SU-DHL-6 (cell line): ENCODE measurements around the gene EXT2.

Experiments
- H2AFZ ChIP-seq: fragments of 200-600 bp; sonication (generic); 2 replicates; pipeline ENCODE4 v1.6.1; 2014; ENCODE audit warnings: low read depth, mild to moderate bottlenecking, moderate library complexity, mixed read lengths, antibody characterized with exemption, low read length; ENCODE audit not compliant: severe bottlenecking
- H3F3A ChIP-seq: fragments of 200-600 bp; shearing (Covaris generic); 2 replicates; pipeline ENCODE4 v1.6.0; 2016; ENCODE audit warnings: antibody characterized with exemption, mild to moderate bottlenecking; ENCODE audit not compliant: insufficient read depth
- H3K27ac ChIP-seq: fragments of 200-600 bp; sonication (generic); 2 replicates; pipeline ENCODE4 v1.5.1; 2016; ENCODE audit warnings: low read depth, mild to moderate bottlenecking, low read length, moderate library complexity, mixed read lengths
- H3K27me3 ChIP-seq: fragments of 200-600 bp; sonication (generic), shearing (Covaris generic); 2 replicates; pipeline ENCODE4 v1.6.0; 2014; ENCODE audit warnings: mild to moderate bottlenecking, low read length
- H3K36me3 ChIP-seq: fragments of 200-600 bp; sonication (generic); 2 replicates; pipeline ENCODE4 v1.6.1; 2014; ENCODE audit warnings: mild to moderate bottlenecking, low read length, mixed read lengths
- H3K4me2 ChIP-seq: fragments of 300-600, 200-600 bp; shearing (Covaris generic), sonication (generic); 2 replicates; pipeline ENCODE4 v1.6.0; 2014; ENCODE audit warnings: low read length, low read depth, mild to moderate bottlenecking; ENCODE audit not compliant: poor library complexity, severe bottlenecking
- H3K4me3 ChIP-seq: fragments of 200-600 bp; sonication (generic); 2 replicates; pipeline ENCODE4 v1.5.1; 2014; ENCODE audit warnings: antibody characterized with exemption, low read length, mild to moderate bottlenecking, mixed read lengths; ENCODE audit not compliant: insufficient read depth, poor library complexity, severe bottlenecking
- H3K79me2 ChIP-seq: fragments of 200-600 bp; sonication (generic); 2 replicates; pipeline ENCODE4 v1.6.1; 2014; ENCODE audit warnings: mild to moderate bottlenecking, low read length, moderate library complexity; ENCODE audit not compliant: insufficient read depth
- H3K9ac ChIP-seq: fragments of 200-600 bp; sonication (generic); 2 replicates; pipeline ENCODE4 v1.7.0; 2014; ENCODE audit warnings: mild to moderate bottlenecking, low read length
- H3K9me2 ChIP-seq: fragments of 200-600 bp; sonication (generic); replicated peaks from 2 replicates; pipeline ENCODE4 v1.6.1; 2014; ENCODE audit warnings: low read length; ENCODE audit not compliant: insufficient read depth
- H3K9me3 ChIP-seq: fragments of 200-600 bp; sonication (generic); 2 replicates; pipeline ENCODE4 v1.6.1; 2014; ENCODE audit warnings: low read length, mixed read lengths; ENCODE audit not compliant: insufficient read depth
- H4K20me1 ChIP-seq: fragments of 200-600 bp; sonication (generic); 2 replicates; pipeline ENCODE4 v1.6.1; 2014; ENCODE audit warnings: low read depth, mild to moderate bottlenecking, antibody characterized with exemption, low read length, moderate library complexity, mixed read lengths
- EZH2phosphoT487 ChIP-seq: fragments of 200-600 bp; sonication (generic), shearing (Covaris generic); conservative IDR thresholded peaks from 2 replicates; pipeline ENCODE4 v1.6.1; 2018; ENCODE audit warnings: mild to moderate bottlenecking, antibody characterized with exemption, low read length, moderate library complexity, mixed read lengths
- TF ChIP-seq, protein P1 (sequence below): fragments of 200-600 bp; sonication (generic); IDR thresholded peaks from one replicate; pipeline ENCODE4 v1.5.1; 2017; ENCODE audit warnings: antibody characterized with exemption, mild to moderate bottlenecking, low read length, moderate library complexity; ENCODE audit not compliant: insufficient read depth, poor library complexity, severe bottlenecking

Gene EXT2

DNA sequence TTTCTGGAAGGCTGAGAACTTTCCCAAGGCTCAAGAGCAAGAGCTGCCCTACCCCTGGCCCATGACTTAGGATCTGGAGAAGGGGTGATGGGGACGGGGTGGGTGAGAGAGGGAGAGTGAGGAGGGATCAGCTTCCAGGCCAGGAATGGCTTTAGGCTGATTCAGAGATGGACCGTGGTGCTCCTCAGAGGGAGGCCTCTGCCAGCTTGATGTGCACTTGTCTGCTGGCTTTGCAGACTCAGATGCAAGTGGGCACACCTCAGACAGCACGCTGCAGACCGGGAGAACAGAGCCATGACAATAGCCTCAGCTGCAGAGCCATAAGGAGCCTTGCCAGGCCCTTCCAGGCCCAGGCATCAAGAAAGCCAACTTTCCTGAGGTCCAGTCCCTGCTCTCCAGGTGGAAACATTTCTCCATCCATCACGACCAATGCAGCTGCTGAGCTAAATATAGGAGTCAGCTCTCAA is 173.2 kb downstream of the EXT2 start:
- no peak overlapping the region for H3K9ac ChIP-seq

DNA sequence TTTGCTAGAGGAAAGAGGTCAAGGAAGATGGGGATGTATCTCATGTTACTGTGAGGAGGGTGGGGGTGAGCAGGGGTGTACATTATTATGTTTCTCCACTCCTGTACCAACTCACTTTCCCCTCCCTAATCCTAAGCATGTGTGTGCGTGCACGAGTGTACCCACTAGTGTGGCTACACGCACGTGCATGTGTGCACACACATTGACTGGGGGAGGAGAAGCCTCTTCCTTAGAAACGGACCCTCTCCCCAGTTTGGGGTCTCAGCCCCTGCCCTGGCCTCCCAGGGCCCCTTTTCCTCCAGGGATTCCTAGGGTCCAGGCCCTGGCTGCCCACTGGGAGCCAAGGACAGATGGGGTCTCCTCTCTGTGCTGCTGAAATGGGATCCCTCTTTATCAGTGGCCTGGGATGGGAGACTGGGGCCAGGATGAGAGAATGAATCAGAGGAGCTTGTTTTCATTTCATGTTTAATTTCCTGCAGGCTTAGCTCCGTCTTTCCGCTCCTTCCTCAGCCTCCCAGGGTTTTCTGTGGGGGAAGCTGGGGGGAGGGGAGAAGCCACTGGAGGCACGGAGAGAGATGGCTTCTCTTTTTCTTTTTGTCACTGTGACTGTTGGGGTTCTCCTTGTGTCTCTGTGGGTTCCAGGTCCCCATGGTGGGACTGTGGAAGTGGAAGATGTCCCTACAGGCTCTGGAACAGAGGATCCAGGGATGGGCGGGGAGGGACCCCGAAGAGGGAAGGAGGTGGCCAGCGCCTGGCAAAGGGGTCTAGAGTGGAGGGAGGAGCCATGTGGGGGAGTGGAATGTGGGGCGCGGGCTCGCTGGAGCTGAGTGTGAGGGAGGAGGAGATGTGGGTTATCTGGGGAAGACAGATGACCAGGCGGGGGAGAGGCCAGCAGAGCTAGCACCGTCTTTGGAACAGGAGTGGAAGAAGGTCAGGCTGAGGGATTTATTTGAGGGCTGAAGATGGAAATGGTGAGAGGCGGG is 174.2 kb downstream of the EXT2 start:
- Histone ChIP-seq H3K27me3 (no peaks in the 10 kb centered on the region), H3K9me3 (no peaks in the 10 kb centered on the region), H3K4me3 (no peak overlapping the region), H3K9me2 (no peaks in the 10 kb centered on the region), H3F3A (no peaks in the 10 kb centered on the region), H2AFZ (no peak overlapping the region), H3K79me2 (no peaks in the 10 kb centered on the region), H3K4me2 (no peak overlapping the region), H4K20me1 (no peaks in the 10 kb centered on the region), H3K27ac (no peak overlapping the region), H3K9ac (no peak overlapping the region), H3K36me3 (no peaks in the 10 kb centered on the region)
- TF ChIP-seq, protein P1, sequence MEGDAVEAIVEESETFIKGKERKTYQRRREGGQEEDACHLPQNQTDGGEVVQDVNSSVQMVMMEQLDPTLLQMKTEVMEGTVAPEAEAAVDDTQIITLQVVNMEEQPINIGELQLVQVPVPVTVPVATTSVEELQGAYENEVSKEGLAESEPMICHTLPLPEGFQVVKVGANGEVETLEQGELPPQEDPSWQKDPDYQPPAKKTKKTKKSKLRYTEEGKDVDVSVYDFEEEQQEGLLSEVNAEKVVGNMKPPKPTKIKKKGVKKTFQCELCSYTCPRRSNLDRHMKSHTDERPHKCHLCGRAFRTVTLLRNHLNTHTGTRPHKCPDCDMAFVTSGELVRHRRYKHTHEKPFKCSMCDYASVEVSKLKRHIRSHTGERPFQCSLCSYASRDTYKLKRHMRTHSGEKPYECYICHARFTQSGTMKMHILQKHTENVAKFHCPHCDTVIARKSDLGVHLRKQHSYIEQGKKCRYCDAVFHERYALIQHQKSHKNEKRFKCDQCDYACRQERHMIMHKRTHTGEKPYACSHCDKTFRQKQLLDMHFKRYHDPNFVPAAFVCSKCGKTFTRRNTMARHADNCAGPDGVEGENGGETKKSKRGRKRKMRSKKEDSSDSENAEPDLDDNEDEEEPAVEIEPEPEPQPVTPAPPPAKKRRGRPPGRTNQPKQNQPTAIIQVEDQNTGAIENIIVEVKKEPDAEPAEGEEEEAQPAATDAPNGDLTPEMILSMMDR = no peak
- no peak for TF ChIP-seq EZH2phosphoT487

More for the DNA sequence above, 173.2 kb downstream of the EXT2 start:
- H3K4me3 ChIP-seq = no peak overlapping the region
- H3K9me2 ChIP-seq = no peaks in the 10 kb centered on the region
- no peaks in the 10 kb centered on the region for H3K79me2 ChIP-seq
- no peaks in the 10 kb centered on the region for H3F3A ChIP-seq
- H3K9me3 ChIP-seq = no peaks in the 10 kb centered on the region
- no peaks in the 10 kb centered on the region for H3K27me3 ChIP-seq
- no peak overlapping the region for H3K4me2 ChIP-seq
- TF ChIP-seq EZH2phosphoT487 = no peak
- TF ChIP-seq, protein P1 = no peak
- no peak overlapping the region for H3K27ac ChIP-seq
- no peaks in the 10 kb centered on the region for H3K36me3 ChIP-seq
- H2AFZ ChIP-seq = no peak overlapping the region
- H4K20me1 ChIP-seq = no peaks in the 10 kb centered on the region

DNA sequence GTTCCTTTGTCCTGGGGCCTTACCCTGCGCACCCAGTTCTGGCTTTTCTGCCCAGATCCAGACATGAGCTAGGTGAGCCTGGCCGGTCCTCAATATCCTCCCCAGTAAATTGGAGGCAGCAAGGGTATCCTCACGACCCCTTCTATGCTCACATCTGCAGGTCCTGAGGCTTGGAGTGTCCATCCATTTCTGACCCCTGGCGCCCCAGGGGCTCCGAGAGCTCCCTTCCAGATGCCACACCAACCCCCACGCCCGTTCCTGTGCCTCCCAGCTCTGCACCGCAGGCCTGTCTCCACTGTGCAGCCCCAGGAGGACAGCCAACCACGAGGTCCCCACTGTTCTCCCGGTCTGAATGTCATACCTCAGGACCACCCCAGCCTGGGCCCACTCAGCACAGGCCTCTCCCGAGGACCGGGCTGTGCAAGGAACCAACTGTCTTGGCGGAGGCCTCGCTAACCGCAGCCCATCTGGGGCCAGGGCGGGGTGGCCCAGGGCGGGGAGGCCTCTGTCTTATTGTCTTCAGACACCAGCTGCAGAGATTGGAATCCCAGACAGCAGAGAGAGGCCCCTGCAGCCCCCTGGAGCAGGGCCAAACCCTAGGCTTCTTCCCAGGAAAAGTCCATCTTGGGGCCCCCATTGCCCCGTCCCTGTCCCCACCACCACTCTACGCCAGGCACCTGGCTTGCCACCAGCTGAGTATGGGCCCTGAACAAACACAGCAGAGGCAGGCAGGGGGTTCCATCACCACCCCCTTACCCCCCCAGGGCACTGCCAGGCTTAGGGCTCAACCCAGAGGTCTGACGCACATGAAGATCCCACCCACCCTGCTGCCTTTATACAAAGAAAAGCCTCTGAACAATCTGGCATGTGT is 175.2 kb downstream of the EXT2 start:
- TF ChIP-seq, protein P1 = no peak
- no peak for TF ChIP-seq EZH2phosphoT487
- Histone ChIP-seq H3K9ac (no peak overlapping the region), H3K4me2 (no peak overlapping the region), H3F3A (no peaks in the 10 kb centered on the region), H3K4me3 (no peak overlapping the region), H3K79me2 (no peaks in the 10 kb centered on the region), H4K20me1 (no peaks in the 10 kb centered on the region), H3K9me2 (no peaks in the 10 kb centered on the region), H3K27ac (no peak overlapping the region), H3K9me3 (no peaks in the 10 kb centered on the region), H3K27me3 (no peaks in the 10 kb centered on the region), H3K36me3 (no peaks in the 10 kb centered on the region), H2AFZ (no peak overlapping the region)
